ENCODE data around the gene TMEM108. TPM values are rescaled to one million over a fixed set of nuclear protein-coding genes. Genes with fewer than 3 reads are reported as not detected.

The TMEM108 gene
- polyA plus RNA-seq, 3 donors: not detected

GRCh38 chr3:133135306-133135705, 97.1 kb downstream of the TMEM108 start:
- Histone ChIP-seq H3K9me3 (replicated peaks in 1 of 2; ENCODE audit: control insufficient read depth in 1 of 2, insufficient read depth in 1 of 2, low read length in 2 of 2) (no peaks in the 10 kb centered on the region), H3K4me1 (ENCODE audit: control insufficient read depth in 1 of 2, insufficient read depth in 2 of 2, low read length in 2 of 2) (no peaks in the 10 kb centered on the region), H2AFZ (ENCODE audit: insufficient read depth, low read depth, low read length, poor library complexity, severe bottlenecking) (no peak overlapping the region), H3K4me2 (replicated peaks; ENCODE audit: extremely low read depth, low read length, poor library complexity, severe bottlenecking) (no peak overlapping the region), H3K27me3 (ENCODE audit: control insufficient read depth in 2 of 2, insufficient read depth in 2 of 2, low read length in 2 of 2) (no peaks in the 10 kb centered on the region), H3K4me3 (replicated peaks in 1 of 3; ENCODE audit: low read depth in 2 of 3, low read length in 3 of 3) (no peak overlapping the region), H3K9ac (ENCODE audit: insufficient read depth, low read length, poor library complexity, severe bottlenecking) (no peak overlapping the region), H3K79me2 (ENCODE audit: insufficient read depth, low read length) (no peaks in the 10 kb centered on the region), H4K20me1 (ENCODE audit: insufficient read depth, low read length) (no peaks in the 10 kb centered on the region), H3K36me3 (replicated peaks in 1 of 2; ENCODE audit: control insufficient read depth in 1 of 2, insufficient read depth in 2 of 2, low read length in 2 of 2) (no peaks in the 10 kb centered on the region), H3K27ac (ENCODE audit: low read depth in 1 of 2, low read length in 2 of 2) (no peak overlapping the region)
- Mint-ChIP-seq H3K9me3 (peaks cover 0 to 2% (median 0%) of the 10 kb centered on the region in 7 donors), H3K27me3 (ENCODE audit: low read depth in 3 of 3) (peaks cover 2 to 19% (median 4%) of the 10 kb centered on the region in 3 donors), H3K4me1 (no peaks in the 10 kb centered on the region), H3K36me3 (no peaks in the 10 kb centered on the region), H3K27ac (no peak overlapping the region), H3K4me3 (no peak overlapping the region)
- WGBS (ENCODE audit: insufficient coverage): 89% methylated on average over 5 of the region's 5 CpGs
- TF ChIP-seq CTCF (IDR thresholded peaks at IDR 0.05): no peak
- DNase-seq: no peak
- intact Hi-C loops (cut with micrococcal nuclease): no loop called here

GRCh38 chr3:133136114-133137041, 98.2 kb downstream of the TMEM108 start:
- Mint-ChIP-seq H3K27ac (no peak overlapping the region), H3K27me3 (ENCODE audit: low read depth in 3 of 3) (peaks cover 2 to 19% (median 4%) of the 10 kb centered on the region in 3 donors), H3K4me3 (no peak overlapping the region), H3K4me1 (no peaks in the 10 kb centered on the region), H3K36me3 (no peaks in the 10 kb centered on the region), H3K9me3 (peaks cover 0 to 2% (median 0%) of the 10 kb centered on the region in 7 donors)
- Histone ChIP-seq H3K27me3 (ENCODE audit: control insufficient read depth in 2 of 2, insufficient read depth in 2 of 2, low read length in 2 of 2) (no peaks in the 10 kb centered on the region), H3K4me2 (replicated peaks; ENCODE audit: extremely low read depth, low read length, poor library complexity, severe bottlenecking) (no peak overlapping the region), H2AFZ (ENCODE audit: insufficient read depth, low read depth, low read length, poor library complexity, severe bottlenecking) (no peak overlapping the region), H3K27ac (ENCODE audit: low read depth in 1 of 2, low read length in 2 of 2) (no peak overlapping the region), H3K4me3 (replicated peaks in 1 of 3; ENCODE audit: low read depth in 2 of 3, low read length in 3 of 3) (no peak overlapping the region), H4K20me1 (ENCODE audit: insufficient read depth, low read length) (no peaks in the 10 kb centered on the region), H3K36me3 (replicated peaks in 1 of 2; ENCODE audit: control insufficient read depth in 1 of 2, insufficient read depth in 2 of 2, low read length in 2 of 2) (no peaks in the 10 kb centered on the region), H3K4me1 (ENCODE audit: control insufficient read depth in 1 of 2, insufficient read depth in 2 of 2, low read length in 2 of 2) (no peaks in the 10 kb centered on the region), H3K9ac (ENCODE audit: insufficient read depth, low read length, poor library complexity, severe bottlenecking) (no peak overlapping the region), H3K79me2 (ENCODE audit: insufficient read depth, low read length) (no peaks in the 10 kb centered on the region), H3K9me3 (replicated peaks in 1 of 2; ENCODE audit: control insufficient read depth in 1 of 2, insufficient read depth in 1 of 2, low read length in 2 of 2) (no peaks in the 10 kb centered on the region)
- intact Hi-C loops (cut with micrococcal nuclease): no loop called here
- TF ChIP-seq CTCF (IDR thresholded peaks at IDR 0.05): no peak
- WGBS (ENCODE audit: insufficient coverage): 100% methylated on average over 1 of the region's 2 CpGs
- DNase-seq: no peak

All from CD14-positive monocyte (primary cell).